Endodermal cell (in vitro differentiated cells): ENCODE results near the gene CIAO2B. TPM values are rescaled to one million over a fixed set of nuclear protein-coding genes. Genes with fewer than 3 reads are reported as not detected.

Experiments used
- DNase-seq: peaks from one replicate; pipeline ENCODE4 v3.0.0-alpha.2; 2017
- H3K27ac ChIP-seq: 2 replicates; pipeline ENCODE4 v1.5.1; 2013; ENCODE audit warnings: mild to moderate bottlenecking, low read depth, low read length, moderate library complexity
- H3K27me3 ChIP-seq: 2 replicates; pipeline ENCODE4 v1.6.1; 2013; ENCODE audit warnings: mild to moderate bottlenecking, low read length, moderate library complexity; ENCODE audit not compliant: insufficient read depth, control insufficient read depth, poor library complexity, severe bottlenecking
- H3K36me3 ChIP-seq: 2 replicates; pipeline ENCODE4 v1.7.0; 2013; ENCODE audit warnings: mild to moderate bottlenecking, low read length, moderate library complexity; ENCODE audit not compliant: control insufficient read depth, insufficient read depth
- H3K4me1 ChIP-seq: one replicate; pipeline ENCODE4 v1.7.0; 2013; ENCODE audit warnings: low read length; ENCODE audit not compliant: control insufficient read depth, insufficient read depth
- H3K4me3 ChIP-seq: 2 replicates; pipeline ENCODE4 v1.5.1; 2013; ENCODE audit warnings: mild to moderate bottlenecking, low read length, moderate library complexity
- H3K9ac ChIP-seq: 2 replicates; pipeline ENCODE4 v1.6.1; 2013; ENCODE audit warnings: mild to moderate bottlenecking, low read length, moderate library complexity; ENCODE audit not compliant: poor library complexity, severe bottlenecking; ENCODE audit errors: extremely low read depth
- H3K9me3 ChIP-seq: 2 replicates; pipeline ENCODE4 v1.6.1; 2013; ENCODE audit warnings: mild to moderate bottlenecking, low read length, moderate library complexity; ENCODE audit not compliant: control insufficient read depth
- H3K27ac Mint-ChIP-seq: 2 replicates; pipeline ENCODE4 v1.8.0; 2020; ENCODE audit warnings: mixed read lengths
- H3K27me3 Mint-ChIP-seq: 2 replicates; pipeline ENCODE4 v1.8.0; 2021; ENCODE audit warnings: mild to moderate bottlenecking, mixed read lengths; ENCODE audit not compliant: insufficient read depth
- H3K36me3 Mint-ChIP-seq: 2 replicates; pipeline ENCODE4 v1.8.0; 2020; ENCODE audit warnings: low read depth, mixed read lengths
- H3K4me1 Mint-ChIP-seq: 2 replicates; pipeline ENCODE4 v1.8.0; 2020; ENCODE audit warnings: mixed read lengths
- H3K4me3 Mint-ChIP-seq: 2 replicates; pipeline ENCODE4 v1.8.0; 2020; ENCODE audit warnings: mild to moderate bottlenecking, moderate library complexity, mixed read lengths
- H3K9me3 Mint-ChIP-seq: 2 replicates; pipeline ENCODE4 v1.8.0; 2020; ENCODE audit warnings: mild to moderate bottlenecking, mixed read lengths
- WGBS, 2 experiments: methylation state at CpG; one replicate each; pipeline versions ENCODE4 v1.1.5 to v1.1.7; 2013; ENCODE audit warnings: missing lambda C conversion rate in 2 of 2, mixed read lengths in 1 of 2; ENCODE audit not compliant: insufficient coverage in 1 of 2, insufficient read length in 1 of 2; 5-methylcytosine and 5-hydroxymethylcytosine counted together
- total RNA-seq, 2 donors: library from RNA; stranded (reverse); fragmentation: NEBNext Ultra II Directional in 1 of 2; extraction: Animal tissue kit (Norgen Biotek cat#: 25700) in 1 of 2; gene quantifications; 2 replicates in 1 of 2; 3 replicates in 1 of 2; pipeline ENCODE4 v1.2.1, GENCODE V29; 2021
- TF ChIP-seq, protein P1 (sequence below): fragments of 200-600 bp; sonication (generic); conservative IDR thresholded peaks from 2 replicates; pipeline ENCODE4 v1.5.0; 2021; ENCODE audit warnings: antibody characterized with exemption, mild to moderate bottlenecking

CIAO2B gene
- total RNA-seq, 2 donors from 2014 or later: 70.2 to 87.7 TPM

DNA sequence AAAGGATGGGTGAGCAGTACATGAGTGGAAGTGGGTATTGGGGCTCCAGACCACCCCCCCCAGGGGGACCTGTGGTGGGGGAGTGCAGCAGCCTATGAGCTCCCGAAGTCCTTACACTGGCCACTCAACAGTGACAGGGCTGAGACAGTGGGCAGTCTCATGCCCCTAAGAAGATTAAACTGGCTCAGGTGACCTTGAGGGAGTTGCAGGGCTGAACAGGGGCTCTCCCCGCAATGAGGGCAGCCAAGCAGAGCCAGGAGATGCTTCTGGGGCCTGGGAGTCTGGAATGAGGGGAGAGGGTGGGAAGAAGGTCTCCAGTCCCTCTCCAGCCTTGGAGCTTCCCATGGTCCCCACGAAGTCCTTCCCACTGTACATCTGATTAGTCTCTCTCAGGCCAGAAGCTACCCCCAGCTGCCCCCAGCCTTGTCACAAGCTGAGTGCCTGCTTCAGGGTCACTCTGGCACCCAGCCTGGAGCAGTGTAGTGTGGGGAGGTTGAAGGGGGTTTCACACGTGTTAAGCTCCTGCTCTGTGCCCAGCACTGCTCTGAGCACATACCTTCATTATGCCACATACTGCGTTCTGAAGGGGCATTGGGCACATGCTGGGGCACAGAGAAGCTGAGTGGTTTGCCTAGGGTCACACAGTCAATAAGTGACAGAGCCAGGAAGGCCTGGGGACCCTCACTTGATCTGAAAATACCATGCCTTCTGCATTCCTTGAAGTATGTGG is 14.5 kb downstream of the CIAO2B start:
- peaks cover 58% of the 10 kb centered on the region for H3K27me3 Mint-ChIP-seq
- H3K36me3 Mint-ChIP-seq: no peaks in the 10 kb centered on the region
- no peak overlapping the region for H3K9ac ChIP-seq
- 70 to 82% methylated on average over 2 to 5 of the region's 5 CpGs for WGBS, 2 experiments
- TF ChIP-seq, protein P1, sequence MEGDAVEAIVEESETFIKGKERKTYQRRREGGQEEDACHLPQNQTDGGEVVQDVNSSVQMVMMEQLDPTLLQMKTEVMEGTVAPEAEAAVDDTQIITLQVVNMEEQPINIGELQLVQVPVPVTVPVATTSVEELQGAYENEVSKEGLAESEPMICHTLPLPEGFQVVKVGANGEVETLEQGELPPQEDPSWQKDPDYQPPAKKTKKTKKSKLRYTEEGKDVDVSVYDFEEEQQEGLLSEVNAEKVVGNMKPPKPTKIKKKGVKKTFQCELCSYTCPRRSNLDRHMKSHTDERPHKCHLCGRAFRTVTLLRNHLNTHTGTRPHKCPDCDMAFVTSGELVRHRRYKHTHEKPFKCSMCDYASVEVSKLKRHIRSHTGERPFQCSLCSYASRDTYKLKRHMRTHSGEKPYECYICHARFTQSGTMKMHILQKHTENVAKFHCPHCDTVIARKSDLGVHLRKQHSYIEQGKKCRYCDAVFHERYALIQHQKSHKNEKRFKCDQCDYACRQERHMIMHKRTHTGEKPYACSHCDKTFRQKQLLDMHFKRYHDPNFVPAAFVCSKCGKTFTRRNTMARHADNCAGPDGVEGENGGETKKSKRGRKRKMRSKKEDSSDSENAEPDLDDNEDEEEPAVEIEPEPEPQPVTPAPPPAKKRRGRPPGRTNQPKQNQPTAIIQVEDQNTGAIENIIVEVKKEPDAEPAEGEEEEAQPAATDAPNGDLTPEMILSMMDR: no peak
- no peaks in the 10 kb centered on the region for H3K36me3 ChIP-seq
- H3K27ac Mint-ChIP-seq: no peak overlapping the region
- H3K4me1 ChIP-seq: no peaks in the 10 kb centered on the region
- no peak for DNase-seq
- no peaks in the 10 kb centered on the region for H3K4me1 Mint-ChIP-seq
- H3K9me3 Mint-ChIP-seq: no peaks in the 10 kb centered on the region
- no peak overlapping the region for H3K4me3 Mint-ChIP-seq
- no peaks in the 10 kb centered on the region for H3K9me3 ChIP-seq
- no peak overlapping the region for H3K27ac ChIP-seq
- no peak overlapping the region for H3K4me3 ChIP-seq
- H3K27me3 ChIP-seq: peaks cover 45% of the 10 kb centered on the region

DNA sequence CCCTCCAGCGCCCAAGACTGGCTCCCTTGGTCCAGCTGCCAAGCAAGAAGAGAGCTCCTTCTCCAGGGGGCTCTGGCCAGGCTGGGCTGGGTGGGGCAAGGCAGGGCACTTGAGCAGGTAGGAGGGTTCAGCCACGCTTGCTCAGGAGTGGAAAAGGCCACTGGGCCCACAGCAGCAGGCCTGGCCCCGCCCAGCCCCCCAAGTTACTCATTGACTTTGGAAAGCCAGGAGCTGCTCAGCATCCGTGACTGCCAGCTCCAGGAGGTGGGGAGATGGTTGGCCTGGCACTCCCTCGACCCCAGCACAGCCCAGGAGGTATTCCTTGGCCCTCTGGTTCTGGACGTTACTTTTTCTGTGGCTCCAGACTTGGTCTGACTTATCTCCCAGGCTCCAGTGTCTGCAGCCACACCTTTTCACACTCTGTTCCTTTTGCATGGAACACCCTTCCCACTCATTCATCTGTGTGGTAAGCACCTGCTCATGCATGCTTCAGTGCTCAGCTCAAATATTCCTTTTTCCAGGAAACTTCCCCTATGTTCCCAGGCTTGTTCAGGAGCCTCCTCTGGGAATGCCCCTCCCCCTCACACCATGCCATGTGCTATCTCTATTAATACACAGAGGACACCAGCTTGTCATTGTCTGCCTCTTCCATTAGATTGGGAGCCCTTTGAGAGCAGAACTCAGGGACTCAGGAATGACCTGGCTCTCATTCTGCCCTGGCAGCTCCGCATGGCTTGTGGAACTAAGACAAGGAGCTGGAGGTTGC is 15.2 kb downstream of the CIAO2B start, which contains the start of gene CDH16:
Gene CDH16, minus strand, starts transcription at position 83 of the 766 bp plus-strand sequence. CDS start 820 bp downstream, outside the sequence.
- Mint-ChIP-seq H3K9me3 (no peaks in the 10 kb centered on the region), H3K36me3 (no peaks in the 10 kb centered on the region), H3K4me3 (no peak within 1 kb of the TSS), H3K4me1 (no peaks in the 10 kb centered on the region), H3K27me3 (peaks cover 50% of the 10 kb centered on the region), H3K27ac (no peak within 1 kb of the TSS)
- DNase-seq: no peak
- WGBS, 2 experiments: 85 to 91% methylated on average over 5 to 7 of the region's 7 CpGs
- no peaks in the 10 kb centered on the region for H3K4me1 ChIP-seq
- no peak within 1 kb of the TSS for H3K27ac ChIP-seq
- H3K36me3 ChIP-seq: no peaks in the 10 kb centered on the region
- TF ChIP-seq, protein P1: no peak
- no peaks in the 10 kb centered on the region for H3K9me3 ChIP-seq
- H3K27me3 ChIP-seq: peaks cover 40% of the 10 kb centered on the region
- H3K4me3 ChIP-seq: no peak within 1 kb of the TSS
- H3K9ac ChIP-seq: no peak within 1 kb of the TSS

DNA sequence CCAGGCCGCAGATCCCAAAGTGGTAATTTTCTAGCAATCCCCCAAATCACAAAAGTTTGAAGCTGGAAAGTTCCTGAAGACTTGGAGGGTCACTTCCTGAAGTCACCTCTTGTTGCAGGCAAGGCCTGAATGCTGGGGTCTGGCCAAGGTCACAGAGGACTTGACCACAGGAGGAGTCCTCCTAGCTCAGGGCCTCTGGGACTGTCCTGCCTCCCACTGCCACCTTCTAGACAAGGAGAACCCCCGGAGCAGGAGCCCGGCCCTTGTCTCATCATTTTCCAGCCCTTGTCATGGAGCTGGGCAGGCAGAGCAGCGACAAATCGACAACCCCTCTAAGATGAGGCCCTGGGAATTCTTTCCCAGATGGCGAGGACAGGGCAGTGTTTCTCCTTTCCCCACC is 15.8 kb downstream of the CIAO2B start:
- WGBS, 2 experiments: 88 to 92% methylated on average over 5 to 6 of the region's 6 CpGs
- Histone ChIP-seq H3K9me3 (no peaks in the 10 kb centered on the region), H3K4me3 (no peak overlapping the region), H3K36me3 (no peaks in the 10 kb centered on the region), H3K9ac (no peak overlapping the region), H3K27me3 (peaks cover 34% of the 10 kb centered on the region), H3K27ac (no peak overlapping the region), H3K4me1 (no peaks in the 10 kb centered on the region)
- Mint-ChIP-seq H3K9me3 (no peaks in the 10 kb centered on the region), H3K4me3 (no peak overlapping the region), H3K4me1 (no peaks in the 10 kb centered on the region), H3K27me3 (peaks cover 45% of the 10 kb centered on the region), H3K27ac (no peak overlapping the region), H3K36me3 (no peaks in the 10 kb centered on the region)
- TF ChIP-seq, protein P1: no peak
- no peak for DNase-seq
